Fibroblast of skin of left biceps (primary cell): ENCODE results near the gene SPTAN1.
"Not testable (repeated sequence)": the region's sequence is repeated elsewhere in the genome, so short reads cannot be mapped to it uniquely, and the experiment has no call there.

Experiments used
- DNase-seq, 2 experiments: peaks; one replicate each; pipeline ENCODE4 v3.0.0-alpha.2; 2013; ENCODE audit warnings: low read depth in 2 of 2

Gene SPTAN1

DNA sequence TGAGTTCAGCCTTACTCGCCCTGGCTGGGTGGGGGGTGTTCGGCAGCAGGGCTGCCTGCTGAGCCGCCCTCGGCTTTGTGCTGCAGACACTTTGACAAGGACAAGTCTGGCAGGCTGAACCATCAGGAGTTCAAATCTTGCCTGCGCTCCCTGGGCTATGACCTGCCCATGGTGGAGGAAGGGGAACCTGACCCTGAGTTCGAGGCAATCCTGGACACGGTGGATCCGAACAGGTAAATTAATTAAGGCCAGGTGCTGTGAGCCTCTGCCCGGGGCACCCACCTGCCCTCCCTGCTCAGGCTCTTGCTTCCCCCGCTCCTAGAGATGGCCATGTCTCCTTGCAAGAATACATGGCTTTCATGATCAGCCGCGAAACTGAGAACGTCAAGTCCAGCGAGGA is 80.1 kb downstream of the SPTAN1 start:
- no peak for DNase-seq

DNA sequence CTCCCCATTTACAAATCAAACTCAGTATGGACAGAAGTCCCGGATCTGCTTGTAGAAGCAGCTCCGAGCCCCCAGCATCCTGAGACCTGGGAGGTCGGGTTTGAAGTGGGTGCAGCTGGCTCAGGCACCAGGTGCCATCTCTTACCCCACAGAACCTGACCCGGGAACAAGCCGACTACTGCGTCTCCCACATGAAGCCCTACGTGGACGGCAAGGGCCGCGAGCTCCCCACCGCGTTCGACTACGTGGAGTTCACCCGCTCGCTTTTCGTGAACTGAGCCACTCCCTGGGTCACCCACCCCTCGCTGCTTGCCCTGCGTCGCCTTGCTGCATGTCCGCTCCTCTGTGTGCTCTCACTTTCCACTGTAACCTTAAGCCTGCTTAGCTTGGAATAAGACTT is 80.7 kb downstream of the SPTAN1 start:
- DNase-seq: no peak

DNA sequence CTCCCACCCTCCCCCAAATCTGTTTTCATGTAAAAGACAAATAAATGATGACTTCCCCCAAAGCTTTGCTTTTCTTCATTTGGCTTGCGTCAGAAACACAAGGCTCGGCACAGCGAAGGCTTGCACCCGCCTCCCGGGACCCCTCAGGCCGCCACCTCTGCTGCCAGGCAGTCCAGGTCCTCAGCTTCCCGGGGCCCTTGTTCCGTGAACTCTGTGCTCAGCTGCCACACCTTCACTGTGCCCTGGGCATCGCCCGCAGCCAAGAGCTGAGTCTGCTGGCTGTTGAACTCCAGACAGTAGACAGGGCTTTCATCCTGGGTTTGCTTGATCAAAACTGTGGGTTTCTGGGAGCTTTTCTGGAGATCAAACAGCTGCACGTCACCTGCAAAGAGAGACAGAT is 81.2 kb downstream of the SPTAN1 start:
- no peak for DNase-seq

DNA sequence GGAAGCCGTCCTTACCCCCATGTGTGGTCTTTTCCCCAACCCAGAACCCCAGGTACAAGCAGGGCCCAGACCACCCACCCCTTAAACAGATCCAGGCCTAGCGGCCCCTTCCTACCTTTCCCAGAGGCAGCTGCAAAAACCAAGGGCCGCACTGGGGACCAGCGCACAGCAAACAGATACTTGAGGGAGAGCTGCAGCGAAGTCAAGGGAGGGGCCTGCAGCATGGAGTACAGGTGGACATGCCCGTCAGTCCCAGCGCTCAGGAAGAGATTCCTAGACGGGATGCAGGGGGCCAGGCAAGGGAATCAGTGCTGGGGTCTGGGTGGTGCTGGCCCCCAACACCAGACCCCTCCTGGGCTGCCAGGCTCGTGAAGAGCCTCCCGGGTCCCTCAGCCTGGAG is 81.7 kb downstream of the SPTAN1 start:
- no peak for DNase-seq

DNA sequence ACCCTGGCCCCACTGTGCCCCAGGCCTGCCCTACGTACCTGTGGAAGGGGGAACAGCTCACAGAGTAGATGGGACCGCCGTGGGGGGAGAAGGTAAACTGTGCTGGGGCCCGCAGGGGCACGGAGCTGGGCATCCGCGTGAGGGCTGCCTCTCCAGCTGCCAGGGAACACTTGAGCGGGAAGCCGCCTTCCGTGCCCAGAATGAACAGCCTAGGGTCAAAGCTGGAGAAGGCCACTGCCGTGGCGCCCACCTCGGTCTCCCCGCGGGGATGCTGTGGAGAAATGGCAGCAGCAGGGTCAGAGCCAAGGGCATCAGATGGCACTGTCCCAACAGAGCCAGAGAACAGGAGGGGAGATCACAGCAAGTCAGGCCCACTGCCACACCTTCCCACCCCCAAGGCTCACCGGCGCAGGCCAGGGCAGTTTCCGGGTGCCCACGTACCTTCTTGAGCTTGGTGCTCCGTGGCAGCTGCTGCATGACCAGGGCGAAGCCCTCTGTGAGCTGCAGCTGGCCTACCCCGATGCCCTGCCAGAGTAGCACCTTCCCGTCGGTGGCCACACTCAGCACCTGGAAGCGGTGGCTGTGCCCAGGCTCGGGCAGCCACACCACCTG is 82.4 kb downstream of the SPTAN1 start:
- no peak for DNase-seq

DNA sequence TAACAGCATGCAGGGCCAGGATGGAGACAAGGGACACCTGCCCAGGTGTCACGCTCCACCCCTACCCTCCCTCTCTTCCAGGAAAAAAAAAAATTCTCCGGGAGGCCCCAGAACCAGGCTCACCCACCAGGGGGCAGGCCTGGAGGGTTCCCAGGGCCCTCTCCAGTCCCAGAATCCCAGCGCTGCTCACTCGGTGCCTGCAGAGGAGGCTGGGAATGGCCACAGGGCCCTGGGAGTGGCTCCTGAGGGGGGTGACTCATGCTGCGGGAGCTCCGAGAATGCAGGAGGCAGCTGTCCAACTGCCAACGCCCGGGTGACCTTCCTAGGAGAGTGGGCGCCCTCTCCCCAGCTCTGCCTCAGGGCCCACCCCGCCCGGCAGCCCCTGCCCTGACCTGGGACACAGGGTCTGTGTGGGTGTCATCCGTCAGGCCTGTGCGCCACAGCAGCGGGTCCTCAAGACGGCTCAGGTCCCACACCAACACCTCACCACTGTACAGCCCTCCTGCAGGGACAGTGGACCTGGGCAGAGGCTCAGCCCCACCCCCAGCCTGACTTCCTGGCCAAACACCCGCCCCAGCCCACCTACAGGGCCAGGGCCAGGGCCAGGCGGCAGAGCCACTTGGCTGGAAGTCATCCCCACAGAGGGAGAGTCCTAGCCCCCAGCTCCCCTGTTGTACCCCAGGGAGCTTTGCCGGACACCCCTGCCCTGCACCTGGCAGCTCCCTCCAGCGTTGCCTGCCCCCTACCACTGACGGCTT is 83.1 kb downstream of the SPTAN1 start:
- DNase-seq: peak; percentile 88 to 91

DNA sequence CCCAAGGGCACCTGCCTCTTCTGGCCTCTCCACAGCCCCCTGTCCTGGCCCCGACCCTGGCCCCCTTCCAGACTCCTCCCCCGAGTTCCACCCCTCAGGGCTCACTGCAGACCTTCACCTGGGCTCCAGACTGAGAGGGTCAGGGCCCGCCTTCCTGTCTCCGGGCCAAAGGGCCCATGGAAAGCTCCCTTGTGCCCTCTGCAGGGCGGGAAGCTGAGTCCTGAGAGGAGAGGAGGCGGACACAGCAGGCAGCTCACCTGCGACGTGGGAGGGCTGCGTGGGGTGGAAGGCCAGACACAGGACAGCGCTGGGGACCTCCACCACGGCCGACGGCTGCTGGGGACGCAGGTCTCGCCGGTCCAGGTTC is 83.6 kb downstream of the SPTAN1 start:
- no peak for DNase-seq

DNA sequence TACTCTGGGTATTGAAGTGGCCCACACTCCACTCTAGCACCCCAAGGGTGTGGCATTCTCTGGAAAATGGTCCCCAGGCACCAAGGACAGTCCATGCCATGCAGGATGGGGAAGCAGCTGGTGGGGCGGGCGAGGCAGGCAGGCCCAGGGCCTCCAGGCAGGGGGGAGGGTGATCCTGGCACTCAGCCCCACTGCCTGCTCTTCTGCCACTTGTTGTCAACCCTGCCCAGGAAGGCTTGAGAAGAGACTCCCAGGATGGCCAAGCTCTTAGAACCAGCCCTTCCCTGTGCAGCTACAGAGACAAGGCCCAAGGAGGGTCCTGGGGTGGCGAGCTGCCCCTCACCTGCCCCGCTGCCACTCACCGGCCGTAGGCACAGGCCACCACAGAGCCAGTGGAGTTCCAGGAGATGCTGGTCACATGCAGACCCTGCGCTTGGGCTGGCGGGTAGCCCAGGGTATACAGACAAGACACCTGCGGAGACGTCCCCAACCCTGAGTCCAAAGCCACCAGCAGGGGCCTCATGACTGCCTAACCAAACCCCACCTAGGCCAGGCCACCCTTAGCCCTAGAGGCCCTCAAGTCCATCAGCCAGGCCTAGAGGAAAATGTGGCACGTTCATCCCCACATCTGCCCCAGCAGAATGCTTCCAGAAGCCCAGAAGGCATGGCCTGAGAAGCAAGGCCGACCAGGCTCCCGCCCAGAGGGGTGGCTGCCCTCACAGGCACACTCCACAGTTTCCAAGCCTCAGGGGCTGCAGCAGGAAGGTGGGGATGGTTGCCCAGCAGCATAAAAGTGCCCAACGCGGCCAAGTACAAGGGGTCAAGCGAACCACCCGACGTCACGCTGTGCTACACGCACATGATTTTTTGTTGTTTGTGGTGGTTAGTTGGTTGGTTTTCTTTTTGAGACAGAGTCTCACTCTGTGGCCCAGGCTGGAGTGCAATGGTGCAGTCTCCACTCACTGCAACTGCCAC is 84.5 kb downstream of the SPTAN1 start:
- DNase-seq: no peak

DNA sequence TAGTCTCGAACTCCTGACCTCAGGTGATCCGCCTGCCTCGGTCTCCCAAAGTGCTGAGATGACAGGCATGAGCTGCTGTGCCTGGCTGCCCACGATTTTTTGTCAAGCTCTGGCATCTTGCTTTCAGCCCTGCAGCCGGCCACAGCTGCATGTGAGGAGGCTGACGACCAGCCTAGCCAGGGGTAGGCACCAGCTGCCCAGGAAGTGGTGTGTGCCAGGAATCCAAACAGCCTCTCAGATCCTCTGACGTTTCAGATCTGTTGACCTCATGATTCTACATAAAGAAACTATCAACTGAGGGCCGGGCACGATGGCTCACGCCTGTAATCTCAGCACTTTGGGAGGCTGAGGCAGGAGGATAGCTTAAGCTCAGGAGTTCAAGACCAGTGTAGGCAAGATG is 85.3 kb downstream of the SPTAN1 start:
- no peak for DNase-seq

DNA sequence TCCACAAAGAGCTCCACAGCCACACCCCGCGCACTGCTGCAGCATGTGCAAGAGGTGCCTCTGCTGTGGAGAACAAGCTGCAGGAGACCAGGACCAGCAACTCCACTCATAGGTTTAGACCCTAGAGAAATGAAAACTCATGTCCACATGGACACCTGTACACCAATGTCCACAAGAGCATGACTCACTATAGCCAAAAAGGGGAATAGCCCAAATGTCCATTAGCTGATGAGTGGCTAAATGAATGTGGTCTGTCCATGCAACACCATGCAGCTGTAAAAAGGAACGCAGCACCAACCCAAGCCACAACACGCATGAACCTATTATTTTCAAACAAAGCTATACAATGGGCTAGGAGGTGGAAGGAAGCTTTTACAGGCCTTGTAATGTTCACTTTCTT is 86.2 kb downstream of the SPTAN1 start:
- no peak for DNase-seq

DNA sequence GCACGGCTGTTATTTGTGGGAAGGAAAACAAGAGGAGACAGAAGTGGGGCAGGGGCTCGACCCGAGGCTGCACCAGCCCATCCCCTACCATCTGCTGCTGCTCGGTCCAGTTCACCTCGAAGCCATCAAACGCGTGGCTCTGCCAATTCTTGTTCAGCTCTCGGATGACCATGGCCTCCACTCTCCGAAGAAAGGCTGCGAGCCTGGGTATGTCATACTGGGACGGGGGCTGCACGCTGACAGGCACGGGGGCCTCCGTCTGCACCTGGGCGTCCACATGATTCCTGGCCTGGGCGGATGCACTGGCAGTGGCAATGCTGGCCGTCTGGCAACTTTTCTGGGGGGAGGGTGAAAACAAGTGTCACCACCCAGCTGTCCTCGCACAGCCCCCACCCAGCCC is 88.2 kb downstream of the SPTAN1 start:
- no peak for DNase-seq

DNA sequence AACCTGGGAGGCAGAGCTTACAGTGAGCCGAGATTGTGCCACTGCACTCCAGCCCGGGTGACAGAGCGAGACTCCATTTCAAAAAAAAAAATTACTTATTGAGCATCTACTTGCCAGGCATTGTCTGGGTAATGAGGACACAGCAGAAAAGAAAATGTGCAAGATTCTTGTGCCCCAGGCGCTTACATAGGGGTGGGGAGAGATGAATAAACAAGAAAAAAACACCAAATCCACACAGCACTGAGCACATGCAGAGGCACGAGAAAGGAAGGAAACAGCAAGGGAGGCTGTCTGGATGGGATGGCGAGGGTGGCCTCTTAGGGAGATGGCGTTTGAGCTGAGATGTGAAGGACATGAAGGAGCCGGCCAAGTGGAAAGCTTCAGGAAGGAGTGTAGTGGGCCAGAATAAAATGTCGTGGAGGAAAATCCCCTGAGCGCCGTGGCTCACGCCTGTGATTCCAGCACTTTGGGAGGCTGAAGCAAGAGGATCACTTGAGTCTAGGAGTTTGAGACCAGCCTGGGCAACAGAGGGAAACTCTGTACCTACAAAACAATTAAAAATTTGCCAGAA is 90.4 kb downstream of the SPTAN1 start:
- DNase-seq: no peak

DNA sequence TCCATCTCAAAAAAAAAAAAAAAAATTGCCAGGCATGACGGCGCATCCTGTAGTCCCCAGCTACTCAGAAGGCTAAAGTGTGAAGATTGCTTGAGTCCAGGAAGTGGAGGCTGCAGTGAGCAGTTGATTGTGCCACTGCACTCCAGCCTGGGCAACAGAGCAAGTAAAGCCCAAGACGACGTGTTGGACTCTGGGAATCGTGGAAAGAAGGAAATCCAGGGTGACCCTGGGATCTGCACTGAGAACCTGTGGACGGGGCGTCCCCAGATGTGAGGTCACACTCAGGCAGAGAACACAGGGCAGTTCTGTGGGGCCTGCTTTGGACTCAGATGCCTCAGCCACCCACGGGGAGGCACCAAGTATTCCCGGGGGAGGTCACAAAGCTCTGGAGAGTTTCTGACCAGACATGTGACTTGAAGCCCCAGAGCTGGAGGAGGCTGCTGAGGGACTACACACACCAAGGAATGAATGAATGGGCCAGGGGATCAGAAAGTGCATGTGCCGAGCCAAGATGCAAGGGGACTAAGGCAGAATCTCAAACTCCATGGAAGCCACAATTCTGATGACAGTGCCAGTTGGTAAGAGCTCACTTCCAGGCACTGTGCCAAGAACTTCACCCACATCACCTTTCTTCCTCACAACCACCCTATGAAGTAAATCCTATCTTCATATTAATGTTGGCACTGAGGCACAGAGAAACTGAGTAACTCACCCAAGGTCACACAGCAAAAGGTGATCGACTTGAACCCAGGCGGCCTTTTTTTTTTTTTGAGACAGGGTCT is 91.3 kb downstream of the SPTAN1 start:
- no peak for DNase-seq

DNA sequence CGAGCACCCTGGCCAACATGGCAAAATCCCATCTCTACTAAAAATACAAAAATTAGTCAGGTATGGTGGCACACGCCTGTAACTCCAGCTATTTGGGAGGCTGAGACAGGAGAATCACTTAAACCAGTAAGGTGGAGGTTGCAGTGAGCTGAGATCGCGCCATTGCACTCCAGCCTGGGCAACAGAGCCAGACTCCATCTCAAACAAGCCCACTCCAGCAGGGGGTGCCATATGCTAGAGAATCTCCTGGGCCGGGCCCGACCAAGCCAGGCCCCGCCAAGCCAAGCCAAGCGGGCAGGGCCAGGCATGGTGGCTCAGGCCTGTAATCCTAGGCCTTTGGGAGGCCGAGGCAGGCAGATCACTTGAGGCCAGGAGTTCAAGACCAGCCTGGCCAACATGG is 95.8 kb downstream of the SPTAN1 start:
- not testable (repeated sequence) for DNase-seq

DNA sequence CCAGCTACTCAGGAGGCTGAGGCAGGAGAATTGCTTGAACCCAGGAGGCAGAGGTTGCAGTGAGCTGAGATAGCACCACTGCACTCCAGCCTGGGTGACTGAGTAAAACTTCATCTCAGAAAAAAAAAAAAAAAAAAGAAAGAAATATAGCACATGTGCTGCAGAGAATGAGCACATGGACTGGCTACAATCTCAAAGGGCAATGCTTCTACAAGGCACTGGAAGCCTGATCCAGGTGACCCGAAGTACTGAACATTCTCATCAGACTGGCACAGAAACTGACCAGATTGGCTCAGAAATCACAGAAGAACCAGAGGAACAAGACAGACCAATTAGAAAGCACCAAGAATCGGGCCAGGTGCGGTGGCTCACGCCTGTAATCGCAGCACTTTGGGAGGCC is 99.4 kb downstream of the SPTAN1 start:
- no peak for DNase-seq

DNA sequence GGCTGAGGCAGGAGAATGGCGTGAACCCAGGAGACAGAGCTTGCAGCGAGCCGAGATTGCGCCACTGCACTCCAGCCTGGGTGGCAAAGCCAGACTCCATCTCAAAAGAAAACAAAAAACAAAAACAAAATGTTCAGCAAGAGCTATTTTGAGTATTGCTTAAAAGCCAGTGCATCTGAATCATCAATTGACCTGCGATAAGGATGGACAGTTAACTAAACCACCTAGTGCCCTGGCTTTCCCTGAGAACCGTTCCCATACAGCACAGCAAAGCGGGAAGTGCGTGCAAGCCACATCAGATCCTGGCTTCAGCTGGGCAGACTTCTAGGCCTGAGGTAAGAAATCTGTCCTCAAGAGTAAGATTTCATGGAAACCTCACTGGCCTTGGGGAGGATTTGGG is 101.5 kb downstream of the SPTAN1 start:
- no peak for DNase-seq

DNA sequence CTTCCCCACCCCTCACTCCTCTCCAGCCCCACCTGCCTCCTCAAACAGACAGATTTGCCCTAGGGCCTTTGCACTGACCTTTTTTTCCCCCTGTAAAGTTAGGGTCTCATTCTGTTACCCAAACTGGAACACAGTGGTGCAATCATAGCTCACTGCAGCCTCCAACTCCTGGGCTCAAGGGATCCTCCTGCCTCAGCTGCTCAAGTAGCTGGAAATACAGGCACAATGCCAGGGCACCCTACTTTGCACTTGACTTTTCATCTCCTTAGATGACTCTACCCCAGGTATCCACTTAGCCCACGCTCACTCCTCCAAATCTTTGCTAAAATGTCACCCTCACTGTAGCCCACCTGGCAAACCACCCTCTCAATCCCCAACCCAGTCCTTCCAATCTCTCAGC is 102.1 kb downstream of the SPTAN1 start:
- no peak for DNase-seq

DNA sequence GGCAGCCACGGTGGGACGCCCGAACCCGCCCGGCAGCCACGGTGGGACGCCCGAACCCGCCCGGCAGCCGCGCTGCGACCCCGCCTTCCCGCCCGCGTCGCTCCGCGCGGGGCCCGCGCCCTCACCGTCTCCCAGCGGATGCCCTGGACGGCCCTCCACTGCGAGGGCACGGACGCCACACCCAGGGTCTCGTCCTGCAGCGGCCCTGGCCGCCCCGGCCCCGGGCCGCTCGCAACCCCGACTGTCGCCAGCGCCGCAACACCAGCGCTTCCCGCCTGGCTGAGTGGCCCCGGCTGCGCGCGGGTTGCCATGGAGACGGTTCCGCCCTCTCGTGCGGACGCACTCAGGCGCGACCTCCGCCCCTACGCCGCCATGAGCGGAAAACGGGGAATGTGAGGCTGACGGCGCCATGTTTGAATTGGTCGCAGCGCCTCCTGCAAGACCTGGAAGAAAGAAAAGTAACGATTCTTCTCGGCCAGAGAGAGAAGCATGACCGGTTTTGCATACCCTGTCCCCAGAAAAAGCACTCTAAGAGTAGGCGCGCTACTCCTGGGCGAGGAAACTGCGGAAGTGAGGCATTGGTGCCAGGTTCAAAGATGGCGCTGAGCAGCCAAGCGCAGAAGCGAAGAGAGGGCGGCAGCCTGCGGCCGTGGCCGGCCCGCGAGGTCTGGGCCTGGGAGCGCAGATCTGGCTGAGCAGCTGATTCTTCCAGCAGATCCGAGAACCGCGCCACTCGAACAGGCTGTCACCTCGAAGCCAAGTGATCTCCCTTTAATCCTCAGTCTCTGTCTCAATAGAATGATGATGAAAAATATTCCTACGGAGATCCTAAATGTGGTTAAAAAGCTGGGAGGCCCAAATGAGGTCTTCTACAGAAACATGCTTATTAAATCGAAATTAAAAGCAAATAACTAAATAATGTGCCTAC is 104.3 kb downstream of the SPTAN1 start, which contains the start of gene DYNC2I2:
Gene DYNC2I2, minus strand, starts transcription at position 432 of the 928 bp plus-strand sequence. Its CDS starts 121 bp downstream, at position 311.
- peak; percentile 78 to 82 for DNase-seq

DNA sequence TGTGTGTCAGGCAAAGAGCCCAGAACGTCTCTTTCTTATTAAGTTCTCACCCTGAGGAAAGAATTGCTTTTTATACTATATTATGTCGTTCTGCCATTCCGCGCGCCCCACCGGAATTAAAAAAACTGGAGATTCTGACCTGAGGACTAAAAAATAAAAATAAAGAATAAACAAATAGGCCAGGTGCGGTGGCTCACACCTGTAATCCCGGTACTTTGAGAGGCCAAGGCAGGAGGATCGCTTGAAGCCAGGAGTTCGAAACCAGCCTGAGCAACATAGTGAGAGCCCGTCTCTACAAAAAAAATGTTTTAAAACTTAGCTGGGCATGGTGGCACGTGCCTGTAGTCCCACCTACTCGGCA is 104.9 kb downstream of the SPTAN1 start:
- DNase-seq: no peak

DNA sequence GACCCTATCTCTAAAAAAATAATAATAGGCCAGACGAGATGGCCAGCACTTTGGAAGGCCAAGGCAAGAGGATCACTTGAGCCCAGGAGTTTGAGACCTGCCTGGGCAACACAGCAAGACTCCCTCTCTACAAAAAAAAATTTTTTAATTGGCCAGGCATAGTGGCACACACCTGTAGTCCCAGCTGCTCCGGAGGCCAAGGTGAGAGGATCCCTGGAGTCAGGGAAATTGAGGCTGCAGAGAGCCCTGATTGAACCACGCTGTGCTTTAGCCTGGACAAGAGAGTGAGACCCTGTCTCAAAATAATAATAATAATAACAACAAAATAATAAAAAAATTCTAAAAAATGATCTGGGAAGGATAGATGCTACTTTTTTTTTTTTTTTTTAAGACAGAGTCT is 105.4 kb downstream of the SPTAN1 start:
- no peak for DNase-seq
